ENCODE data around the gene POLR1A. TPM values are rescaled to one million over a fixed set of nuclear protein-coding genes. Genes with fewer than 3 reads are reported as not detected.

POLR1A gene
- total RNA-seq, 2 donors from 2014 or later = 17.7 to 19.2 TPM

DNA sequence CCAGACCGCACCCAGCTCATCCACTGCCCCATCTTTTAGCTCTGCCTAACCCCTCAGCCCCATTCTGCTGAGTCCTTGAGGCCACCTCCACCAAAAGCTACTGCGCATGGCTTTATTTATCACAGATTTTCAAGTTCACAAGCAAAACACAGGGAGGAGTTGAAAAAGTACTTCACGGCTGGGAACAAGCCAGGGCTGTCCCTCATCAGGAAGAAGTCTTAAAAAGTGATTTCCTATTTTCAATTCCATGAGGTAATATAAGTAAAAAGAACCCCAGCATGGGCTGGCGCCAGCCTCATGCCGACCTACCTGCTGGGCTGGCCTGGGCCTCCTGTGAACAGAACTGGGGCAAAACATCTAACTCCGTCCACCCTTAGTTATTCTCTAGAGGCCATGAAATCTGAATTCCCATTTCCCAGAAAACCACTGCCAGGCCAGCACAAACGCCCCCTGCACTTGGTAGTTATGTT lies 69.0 kb downstream of the POLR1A start:
- no peaks in the 10 kb centered on the region for H3K27me3 Mint-ChIP-seq
- DNase-seq (no peak), ATAC-seq (no peak)
- no peaks in the 10 kb centered on the region for H3K9me3 ChIP-seq (ENCODE audit: control insufficient read depth, low read length, poor library complexity, severe bottlenecking)
- peak overlapping the region; percentile 98 for H3K27ac Mint-ChIP-seq
- peaks cover 5% of the 10 kb centered on the region for H3K36me3 Mint-ChIP-seq (ENCODE audit: low read depth)
- peaks cover 64% of the 10 kb centered on the region for H3K4me1 Mint-ChIP-seq
- H3K4me3 Mint-ChIP-seq = peak overlapping the region; percentile 84

- H3K4me1 Mint-ChIP-seq = peaks cover 60% of the 10 kb centered on the region
These were observed 69.6 kb downstream of the POLR1A start for GRCh38 chr2:86035883-86036668.

DNA sequence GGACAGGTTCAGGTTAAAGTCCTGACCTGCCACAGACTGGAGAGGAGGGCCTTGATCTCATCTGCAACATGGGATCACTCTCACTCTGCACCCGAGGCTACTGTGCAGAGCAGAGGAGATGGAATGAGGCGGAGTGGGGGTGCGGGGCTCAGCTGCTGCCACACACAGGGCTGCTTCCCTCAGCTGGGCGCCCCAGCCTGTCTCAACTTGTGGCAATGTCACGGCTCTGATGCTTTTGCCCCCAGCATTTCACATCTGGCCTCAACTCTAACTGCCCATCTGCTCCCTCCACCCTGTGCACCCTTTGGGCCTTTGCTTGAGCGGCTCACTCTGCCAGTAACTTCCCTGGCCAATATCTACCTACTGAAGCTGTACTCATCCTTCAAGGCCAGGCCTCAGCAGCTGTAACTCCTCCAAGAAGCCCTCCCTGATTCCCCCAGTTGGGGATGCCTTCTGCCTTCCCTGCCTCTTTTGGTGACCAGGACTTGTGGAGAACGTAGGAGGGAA lies 70.3 kb downstream of the POLR1A start:
- ATAC-seq (no peak), DNase-seq (no peak)
- Mint-ChIP-seq H3K27me3 (no peaks in the 10 kb centered on the region), H3K4me1 (peaks cover 54% of the 10 kb centered on the region), H3K4me3 (peak overlapping the region; percentile 84), H3K36me3 (ENCODE audit: low read depth) (peaks cover 6% of the 10 kb centered on the region), H3K27ac (peak overlapping the region; percentile 98)
- H3K9me3 ChIP-seq (ENCODE audit: control insufficient read depth, low read length, poor library complexity, severe bottlenecking) = no peaks in the 10 kb centered on the region

More at GRCh38 chr2:86035883-86036668, 69.6 kb downstream of the POLR1A start:
- peak; percentile 32 to 58 (median 56) for DNase-seq
- H3K9me3 ChIP-seq (ENCODE audit: control insufficient read depth, low read length, poor library complexity, severe bottlenecking) = no peaks in the 10 kb centered on the region
- ATAC-seq = peak; percentile 55
- H3K27me3 Mint-ChIP-seq = no peaks in the 10 kb centered on the region
- peaks cover 4% of the 10 kb centered on the region for H3K36me3 Mint-ChIP-seq (ENCODE audit: low read depth)
- peak overlapping the region; percentile 84 for H3K4me3 Mint-ChIP-seq
- H3K27ac Mint-ChIP-seq = peak overlapping the region; percentile 98

DNA sequence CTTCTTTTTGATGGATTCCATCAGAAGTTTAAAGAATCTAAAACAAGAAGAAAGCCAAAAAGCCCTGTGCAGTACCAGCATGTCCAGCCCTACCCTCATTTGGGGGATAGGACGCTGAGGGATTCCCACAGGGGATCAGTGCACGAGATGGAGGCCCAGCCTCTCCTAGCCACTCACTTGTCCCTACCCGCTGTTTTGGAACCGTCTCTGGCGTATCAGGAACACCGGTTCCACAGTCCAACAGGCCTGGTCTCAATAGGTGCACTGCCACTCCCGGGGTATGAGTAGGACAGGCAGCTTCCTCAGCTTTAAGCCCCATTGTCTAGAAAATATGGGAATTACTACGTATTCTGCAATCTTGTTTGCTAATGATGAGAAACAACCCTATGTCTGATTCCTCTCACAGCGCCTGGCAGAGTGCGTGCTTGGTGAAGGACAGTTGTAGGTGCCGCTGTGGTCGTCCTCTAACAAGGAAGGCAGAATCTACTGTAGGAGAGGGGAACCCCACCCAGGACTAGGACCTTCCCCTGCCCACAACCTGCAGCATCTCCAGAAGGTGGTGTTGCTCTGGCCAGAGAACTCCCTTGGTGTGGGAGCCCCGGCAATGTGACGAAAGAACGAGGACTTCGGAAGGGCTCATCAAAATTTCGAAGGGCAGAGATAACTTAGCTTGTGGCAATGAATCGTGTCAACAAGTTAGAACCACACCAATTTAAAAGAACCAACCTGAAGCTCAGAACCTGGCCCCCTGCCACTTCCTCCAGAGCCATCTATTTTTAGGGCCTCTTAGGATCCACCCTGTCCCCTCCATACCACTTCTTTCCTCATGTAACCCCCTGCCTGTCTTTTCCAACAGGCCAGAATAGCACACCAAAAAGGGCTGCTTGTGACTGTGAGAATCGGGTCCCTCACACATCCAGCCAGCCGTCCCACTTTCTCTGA lies 71.7 kb downstream of the POLR1A start:
- DNase-seq = no peak
- H3K27ac Mint-ChIP-seq = peak overlapping the region; percentile 98
- H3K27me3 Mint-ChIP-seq = no peaks in the 10 kb centered on the region
- H3K4me1 Mint-ChIP-seq = peaks cover 46% of the 10 kb centered on the region
- no peaks in the 10 kb centered on the region for H3K9me3 ChIP-seq (ENCODE audit: control insufficient read depth, low read length, poor library complexity, severe bottlenecking)
- peak overlapping the region; percentile 2 for H3K4me3 Mint-ChIP-seq
- peaks cover 10% of the 10 kb centered on the region for H3K36me3 Mint-ChIP-seq (ENCODE audit: low read depth)
- ATAC-seq = no peak

GRCh38 chr2:86032861-86033595 lies 72.7 kb downstream of the POLR1A start:
- DNase-seq = no peak
- Mint-ChIP-seq H3K4me1 (peaks cover 39% of the 10 kb centered on the region), H3K27me3 (no peaks in the 10 kb centered on the region), H3K36me3 (ENCODE audit: low read depth) (peaks cover 11% of the 10 kb centered on the region), H3K27ac (peak overlapping the region; percentile 98), H3K4me3 (no peak overlapping the region)
- H3K9me3 ChIP-seq (ENCODE audit: control insufficient read depth, low read length, poor library complexity, severe bottlenecking) = no peaks in the 10 kb centered on the region
- no peak for ATAC-seq

DNA sequence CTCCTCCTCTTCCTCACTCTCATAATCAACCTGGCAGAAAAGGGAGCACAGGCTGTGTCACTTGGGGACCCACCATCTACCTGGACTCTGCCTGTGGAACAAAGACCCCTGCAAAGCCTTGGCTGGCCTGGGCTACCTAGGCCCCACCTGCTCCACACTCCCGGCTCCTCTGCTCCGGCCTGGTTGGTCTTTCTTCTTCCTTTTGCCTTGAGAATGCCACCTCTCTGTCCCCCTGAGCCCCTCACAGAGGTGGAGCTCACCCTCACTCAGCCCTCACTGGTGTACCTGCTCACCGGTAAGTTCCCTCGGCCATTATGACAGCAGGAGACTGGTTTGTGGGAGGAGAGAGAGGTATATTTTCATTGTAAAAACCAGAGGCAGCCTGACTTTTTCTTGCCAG lies 74.1 kb downstream of the POLR1A start:
- Mint-ChIP-seq H3K27ac (peak overlapping the region; percentile 39), H3K4me3 (no peak overlapping the region), H3K4me1 (peaks cover 28% of the 10 kb centered on the region), H3K36me3 (ENCODE audit: low read depth) (peaks cover 15% of the 10 kb centered on the region), H3K27me3 (no peaks in the 10 kb centered on the region)
- ATAC-seq (no peak), DNase-seq (no peak)
- no peaks in the 10 kb centered on the region for H3K9me3 ChIP-seq (ENCODE audit: control insufficient read depth, low read length, poor library complexity, severe bottlenecking)

DNA sequence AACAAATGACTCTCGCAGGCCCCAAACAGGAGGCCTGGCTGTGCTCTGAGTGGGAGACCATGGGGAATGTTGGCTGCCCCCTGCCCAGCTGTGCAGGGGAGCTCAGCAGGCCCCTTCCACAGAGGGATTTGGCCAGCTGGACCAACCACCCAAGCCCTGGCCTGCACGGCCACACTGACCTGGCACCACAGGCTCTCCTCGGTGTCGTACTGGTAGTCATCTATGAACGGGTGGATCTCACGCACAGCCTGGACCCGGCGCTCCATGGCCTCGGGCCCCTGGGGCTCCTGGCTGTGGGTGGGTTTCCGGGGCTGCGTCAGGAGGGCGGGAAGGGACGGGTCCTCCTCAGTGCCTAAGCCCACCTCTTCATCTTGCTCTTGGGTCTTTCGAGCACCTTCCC lies 74.5 kb downstream of the POLR1A start:
- peaks cover 24% of the 10 kb centered on the region for H3K4me1 Mint-ChIP-seq
- DNase-seq = no peak
- H3K36me3 Mint-ChIP-seq (ENCODE audit: low read depth) = peaks cover 15% of the 10 kb centered on the region
- no peak overlapping the region for H3K27ac Mint-ChIP-seq
- H3K4me3 Mint-ChIP-seq = no peak overlapping the region
- ATAC-seq = no peak
- no peaks in the 10 kb centered on the region for H3K27me3 Mint-ChIP-seq
- no peaks in the 10 kb centered on the region for H3K9me3 ChIP-seq (ENCODE audit: control insufficient read depth, low read length, poor library complexity, severe bottlenecking)

GRCh38 chr2:86029873-86030272 lies 75.8 kb downstream of the POLR1A start:
- DNase-seq = no peak

DNA sequence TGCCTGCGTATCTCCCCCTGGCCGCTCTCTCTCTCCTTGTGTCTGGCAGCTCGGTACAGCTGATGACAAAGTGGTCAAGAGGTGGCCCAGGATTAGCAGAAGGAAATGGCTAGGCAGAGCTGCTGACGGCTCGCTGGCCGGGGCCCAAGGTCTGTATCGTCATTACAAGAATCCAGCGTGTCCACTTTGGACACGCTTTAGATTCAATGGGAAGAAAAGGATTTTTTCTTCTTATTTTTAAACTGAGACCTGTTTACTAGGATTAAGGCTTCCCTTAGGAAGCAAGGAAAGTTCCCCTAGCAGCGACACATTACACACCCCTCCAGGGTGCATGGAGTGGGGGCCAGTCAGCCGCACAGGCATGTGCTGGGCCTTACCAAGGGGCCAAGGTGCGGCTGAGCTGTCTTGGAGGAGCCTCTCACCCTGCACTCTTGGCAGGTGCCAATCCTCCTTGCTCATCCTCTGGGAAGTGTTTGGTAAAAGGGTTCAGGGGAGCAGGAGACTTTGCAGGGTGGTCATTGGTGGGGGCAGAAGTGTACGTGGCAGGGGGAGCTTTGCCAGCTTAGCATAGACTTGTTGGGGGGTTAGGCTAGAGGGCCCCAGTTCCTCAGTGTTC lies 76.8 kb downstream of the POLR1A start:
- H3K36me3 Mint-ChIP-seq (ENCODE audit: low read depth) = peaks cover 17% of the 10 kb centered on the region
- H3K27ac Mint-ChIP-seq = no peak overlapping the region
- no peak for ATAC-seq

More at GRCh38 chr2:86029873-86030272, 75.8 kb downstream of the POLR1A start:
- H3K4me1 Mint-ChIP-seq = peaks cover 14% of the 10 kb centered on the region
- no peaks in the 10 kb centered on the region for H3K9me3 ChIP-seq (ENCODE audit: control insufficient read depth, low read length, poor library complexity, severe bottlenecking)
- H3K36me3 Mint-ChIP-seq (ENCODE audit: low read depth) = peaks cover 15% of the 10 kb centered on the region
- no peak for ATAC-seq
- H3K27ac Mint-ChIP-seq = no peak overlapping the region
- H3K27me3 Mint-ChIP-seq = no peaks in the 10 kb centered on the region
- H3K4me3 Mint-ChIP-seq = no peak overlapping the region

GRCh38 chr2:86027922-86028765 lies 77.5 kb downstream of the POLR1A start:
- H3K4me3 Mint-ChIP-seq = no peak overlapping the region

More for the DNA sequence above, 76.8 kb downstream of the POLR1A start:
- Mint-ChIP-seq H3K4me1 (peaks cover 10% of the 10 kb centered on the region), H3K27me3 (no peaks in the 10 kb centered on the region), H3K4me3 (no peak overlapping the region)
- DNase-seq = no peak
- H3K9me3 ChIP-seq (ENCODE audit: control insufficient read depth, low read length, poor library complexity, severe bottlenecking) = no peaks in the 10 kb centered on the region

DNA sequence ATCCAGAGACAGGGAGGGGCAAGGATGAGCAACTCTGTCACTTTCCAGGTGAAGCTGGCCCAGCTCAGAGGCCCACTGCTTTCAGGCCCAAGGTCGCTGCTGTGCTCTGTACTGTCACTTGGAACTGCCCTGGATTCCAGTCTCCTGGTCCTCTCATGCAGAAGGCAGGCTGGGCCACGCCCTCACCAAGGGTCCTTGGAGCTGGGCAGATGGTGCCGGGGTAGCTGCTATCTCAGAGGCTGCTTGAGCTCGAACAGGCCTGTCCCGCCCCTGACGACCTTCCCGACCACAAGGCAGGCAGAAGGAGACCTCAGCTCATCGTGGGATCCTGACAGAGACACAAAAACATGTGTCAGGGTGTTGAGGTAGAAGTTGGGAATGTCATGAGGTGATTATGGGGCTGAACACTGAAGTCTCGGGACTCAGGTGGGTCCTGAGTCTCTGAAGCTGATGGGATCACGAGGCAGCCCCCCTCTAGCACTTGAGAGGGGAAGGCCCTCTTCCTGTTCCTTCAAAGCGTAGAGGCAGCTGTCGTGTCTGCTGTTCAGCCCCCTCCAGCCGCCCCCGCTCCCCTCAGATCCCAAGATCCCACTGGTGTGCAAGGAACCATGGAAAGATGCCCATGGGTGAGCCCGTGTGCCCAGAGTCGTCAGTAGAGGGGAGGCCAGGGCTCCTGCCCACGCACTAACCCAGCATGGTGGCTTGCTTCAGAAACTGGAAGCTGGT lies 78.3 kb downstream of the POLR1A start:
- H3K4me1 Mint-ChIP-seq = peaks cover 8% of the 10 kb centered on the region
- ATAC-seq = no peak
- H3K36me3 Mint-ChIP-seq (ENCODE audit: low read depth) = peaks cover 17% of the 10 kb centered on the region
- no peaks in the 10 kb centered on the region for H3K9me3 ChIP-seq (ENCODE audit: control insufficient read depth, low read length, poor library complexity, severe bottlenecking)
- peak overlapping the region; percentile 29 for H3K27ac Mint-ChIP-seq
- H3K4me3 Mint-ChIP-seq = no peak overlapping the region
- DNase-seq = no peak
- H3K27me3 Mint-ChIP-seq = no peaks in the 10 kb centered on the region

More at GRCh38 chr2:86027922-86028765, 77.5 kb downstream of the POLR1A start:
- Mint-ChIP-seq H3K36me3 (ENCODE audit: low read depth) (peaks cover 17% of the 10 kb centered on the region), H3K27me3 (no peaks in the 10 kb centered on the region), H3K27ac (peak overlapping the region; percentile 29), H3K4me1 (peaks cover 10% of the 10 kb centered on the region)
- H3K9me3 ChIP-seq (ENCODE audit: control insufficient read depth, low read length, poor library complexity, severe bottlenecking) = no peaks in the 10 kb centered on the region
- ATAC-seq (no peak), DNase-seq (no peak)

All from T-helper 17 cell (primary cell).